H9 (cell line): ENCODE data around the gene LTB4R2. TPM values are rescaled to one million over a fixed set of nuclear protein-coding genes. Genes with fewer than 3 reads are reported as not detected.

Experiments used
- DNase-seq: peaks from one replicate; pipeline ENCODE4 v3.0.0-alpha.2; 2017
- H2AFZ ChIP-seq: one replicate; pipeline ENCODE4 v1.6.1; 2013; ENCODE audit warnings: mild to moderate bottlenecking, low read length, control low read depth, moderate library complexity
- H2AK5ac ChIP-seq: 2 replicates; pipeline ENCODE4 v1.6.1; 2013; ENCODE audit warnings: low read length, control low read depth, mixed read lengths; ENCODE audit not compliant: insufficient read length
- H2BK120ac ChIP-seq: one replicate; pipeline ENCODE4 v1.6.1; 2013; ENCODE audit warnings: low read depth, mild to moderate bottlenecking, low read length, control low read depth, inconsistent platforms; ENCODE audit not compliant: poor library complexity, severe bottlenecking
- H2BK12ac ChIP-seq: 2 replicates; pipeline ENCODE4 v1.6.1; 2013; ENCODE audit warnings: low read length, control low read depth, mixed read lengths, low read depth; ENCODE audit not compliant: insufficient read length
- H2BK15ac ChIP-seq: 2 replicates; pipeline ENCODE4 v1.6.1; 2013; ENCODE audit warnings: low read depth, low read length, control low read depth
- H2BK20ac ChIP-seq: one replicate; pipeline ENCODE4 v1.6.1; 2013; ENCODE audit warnings: low read depth, mild to moderate bottlenecking, low read length, control low read depth, inconsistent platforms; ENCODE audit not compliant: poor library complexity, severe bottlenecking
- H2BK5ac ChIP-seq: 2 replicates; pipeline ENCODE4 v1.6.1; 2013; ENCODE audit warnings: low read length, control low read depth, mixed read lengths; ENCODE audit not compliant: insufficient read length
- H3K14ac ChIP-seq: 2 replicates; pipeline ENCODE4 v1.6.1; 2013; ENCODE audit warnings: low read length, control low read depth; ENCODE audit not compliant: insufficient read depth
- H3K18ac ChIP-seq: 2 replicates; pipeline ENCODE4 v1.6.1; 2013; ENCODE audit warnings: low read depth, mild to moderate bottlenecking, mixed read lengths, low read length, control low read depth; ENCODE audit not compliant: insufficient read length
- H3K23ac ChIP-seq: 2 replicates; pipeline ENCODE4 v1.6.1; 2013; ENCODE audit warnings: low read length, control low read depth, mixed read lengths, low read depth; ENCODE audit not compliant: insufficient read length
- H3K23me2 ChIP-seq: 2 replicates; pipeline ENCODE4 v1.6.1; 2013; ENCODE audit warnings: low read depth, mild to moderate bottlenecking, mixed read lengths, low read length, control low read depth; ENCODE audit not compliant: insufficient read length, poor library complexity, severe bottlenecking
- H3K27ac ChIP-seq: 2 replicates; pipeline ENCODE4 v1.5.1; 2013; ENCODE audit warnings: low read length, control low read depth, mixed read lengths, low read depth; ENCODE audit not compliant: insufficient read length
- H3K27me3 ChIP-seq: 2 replicates; pipeline ENCODE4 v1.6.1; 2013; ENCODE audit warnings: low read length, control low read depth, inconsistent platforms; ENCODE audit not compliant: insufficient read depth
- H3K4ac ChIP-seq: 2 replicates; pipeline ENCODE4 v1.6.1; 2013; ENCODE audit warnings: low read depth, mild to moderate bottlenecking, control low read depth, inconsistent platforms, low read length, moderate library complexity
- H3K4me1 ChIP-seq: 2 replicates; pipeline ENCODE4 v1.6.1; 2013; ENCODE audit warnings: low read length, control low read depth, inconsistent platforms; ENCODE audit not compliant: insufficient read depth
- H3K4me2 ChIP-seq: 2 replicates; pipeline ENCODE4 v1.6.1; 2013; ENCODE audit warnings: low read length, control low read depth, mixed read lengths; ENCODE audit not compliant: insufficient read length, insufficient read depth
- H3K56ac ChIP-seq: 2 replicates; pipeline ENCODE4 v1.6.1; 2013; ENCODE audit warnings: low read depth, mild to moderate bottlenecking, mixed read lengths, low read length, control low read depth; ENCODE audit not compliant: insufficient read length
- H3K79me1 ChIP-seq: 2 replicates; pipeline ENCODE4 v1.6.1; 2013; ENCODE audit warnings: low read depth, mild to moderate bottlenecking, moderate library complexity, low read length, control low read depth, inconsistent platforms; ENCODE audit not compliant: insufficient read depth, poor library complexity, severe bottlenecking
- H3K79me2 ChIP-seq: 2 replicates; pipeline ENCODE4 v1.6.1; 2013; ENCODE audit warnings: low read length, control low read depth, inconsistent platforms; ENCODE audit not compliant: insufficient read depth
- H3K9ac ChIP-seq: 2 replicates; pipeline ENCODE4 v1.6.1; 2013; ENCODE audit warnings: low read length, control low read depth, mixed read lengths; ENCODE audit not compliant: insufficient read length; ENCODE audit errors: extremely low read depth
- H3K9me3 ChIP-seq: one replicate; pipeline ENCODE4 v1.6.1; 2013; ENCODE audit warnings: low read depth, low read length, inconsistent platforms; ENCODE audit not compliant: control insufficient read depth
- H3T11ph ChIP-seq: one replicate; pipeline ENCODE4 v1.6.1; 2013; ENCODE audit warnings: mild to moderate bottlenecking, low read length, control low read depth, inconsistent platforms
- H4K20me1 ChIP-seq: one replicate; pipeline ENCODE4 v1.6.1; 2013; ENCODE audit not compliant: control insufficient read depth, insufficient read length, insufficient read depth
- H4K5ac ChIP-seq: 2 replicates; pipeline ENCODE4 v1.6.1; 2013; ENCODE audit warnings: low read depth, mild to moderate bottlenecking, mixed read lengths, low read length, control low read depth; ENCODE audit not compliant: insufficient read length
- H4K8ac ChIP-seq: replicated peaks from 2 replicates; pipeline ENCODE4 v1.6.1; 2013; ENCODE audit warnings: low read length, control low read depth, mixed read lengths, low read depth; ENCODE audit not compliant: insufficient read length
- H4K91ac ChIP-seq: 2 replicates; pipeline ENCODE4 v1.6.1; 2013; ENCODE audit warnings: low read depth, mild to moderate bottlenecking, moderate library complexity, mixed read lengths, low read length, control low read depth; ENCODE audit not compliant: insufficient read length
- H3K27ac Mint-ChIP-seq, 3 experiments: 2 replicates in 2 of 3; 3 replicates in 1 of 3; pipeline ENCODE4 v1.8.0; 2020 to 2021; ENCODE audit warnings: mixed read lengths in 3 of 3, mild to moderate bottlenecking in 1 of 3, moderate library complexity in 1 of 3
- H3K27me3 Mint-ChIP-seq: 2 replicates; pipeline ENCODE4 v1.8.0; 2021; ENCODE audit warnings: low read depth, mild to moderate bottlenecking, moderate library complexity, mixed read lengths
- H3K36me3 Mint-ChIP-seq, 3 experiments: 2 replicates in 2 of 3; 3 replicates in 1 of 3; pipeline ENCODE4 v1.8.0; 2020 to 2021; ENCODE audit warnings: low read depth in 3 of 3, mixed read lengths in 3 of 3; ENCODE audit not compliant: insufficient read depth in 1 of 3
- H3K4me1 Mint-ChIP-seq, 2 experiments: 2 replicates each; pipeline ENCODE4 v1.8.0; 2020; ENCODE audit warnings: mixed read lengths in 2 of 2
- H3K4me3 Mint-ChIP-seq, 2 experiments: 2 replicates in 1 of 2; 3 replicates in 1 of 2; pipeline ENCODE4 v1.8.0; 2020 to 2021; ENCODE audit warnings: mild to moderate bottlenecking in 2 of 2, mixed read lengths in 2 of 2, moderate library complexity in 1 of 2
- H3K9me3 Mint-ChIP-seq, 2 experiments: 2 replicates in 1 of 2; 3 replicates in 1 of 2; pipeline ENCODE4 v1.8.0; 2020; ENCODE audit warnings: mild to moderate bottlenecking in 2 of 2, mixed read lengths in 2 of 2, moderate library complexity in 1 of 2
- WGBS: extraction: QIAGEN DNeasy Blood & Tissue Kit; methylation state at CpG from one replicate; pipeline ENCODE4 v1.1.7; 2013; ENCODE audit warnings: missing lambda C conversion rate, low lambda C conversion rate, mixed read lengths; ENCODE audit not compliant: insufficient read length; ENCODE audit errors: extremely low coverage; 5-methylcytosine and 5-hydroxymethylcytosine counted together
- total RNA-seq: library from RNA; stranded (reverse); gene quantifications from 2 replicates; pipeline ENCODE4 v1.2.1, GENCODE V29; 2021
- TF ChIP-seq, protein P1 (sequence below): fragments of 200-600 bp; sonication (generic); conservative IDR thresholded peaks from 3 replicates; pipeline ENCODE4 v1.8.0; 2021; ENCODE audit warnings: antibody characterized with exemption, mild to moderate bottlenecking

LTB4R2 gene
- total RNA-seq, 1 experiment from 2014 or later: 13.4 TPM

GRCh38 chr14:24281636-24282035 lies 28.3 kb upstream of the LTB4R2 start:
- Histone ChIP-seq H2AK5ac (no peak overlapping the region), H2BK5ac (no peak overlapping the region), H2BK20ac (no peak overlapping the region), H3K9ac (no peak overlapping the region), H3T11ph (no peak overlapping the region), H3K79me2 (no peaks in the 10 kb centered on the region), H2AFZ (no peak overlapping the region), H2BK120ac (no peak overlapping the region), H4K91ac (no peak overlapping the region), H3K9me3 (no peaks in the 10 kb centered on the region), H2BK12ac (no peak overlapping the region), H3K4me2 (no peak overlapping the region), H3K79me1 (no peaks in the 10 kb centered on the region), H4K8ac (no peak overlapping the region), H3K4ac (no peak overlapping the region), H3K23me2 (no peaks in the 10 kb centered on the region), H3K27ac (no peak overlapping the region), H3K14ac (no peak overlapping the region), H4K5ac (no peak overlapping the region), H3K4me1 (no peaks in the 10 kb centered on the region), H4K20me1 (no peaks in the 10 kb centered on the region), H3K18ac (no peak overlapping the region), H2BK15ac (no peak overlapping the region), H3K56ac (no peak overlapping the region), H3K23ac (no peak overlapping the region), H3K27me3 (no peaks in the 10 kb centered on the region)
- no peaks in the 10 kb centered on the region for H3K9me3 Mint-ChIP-seq
- TF ChIP-seq, protein P1, sequence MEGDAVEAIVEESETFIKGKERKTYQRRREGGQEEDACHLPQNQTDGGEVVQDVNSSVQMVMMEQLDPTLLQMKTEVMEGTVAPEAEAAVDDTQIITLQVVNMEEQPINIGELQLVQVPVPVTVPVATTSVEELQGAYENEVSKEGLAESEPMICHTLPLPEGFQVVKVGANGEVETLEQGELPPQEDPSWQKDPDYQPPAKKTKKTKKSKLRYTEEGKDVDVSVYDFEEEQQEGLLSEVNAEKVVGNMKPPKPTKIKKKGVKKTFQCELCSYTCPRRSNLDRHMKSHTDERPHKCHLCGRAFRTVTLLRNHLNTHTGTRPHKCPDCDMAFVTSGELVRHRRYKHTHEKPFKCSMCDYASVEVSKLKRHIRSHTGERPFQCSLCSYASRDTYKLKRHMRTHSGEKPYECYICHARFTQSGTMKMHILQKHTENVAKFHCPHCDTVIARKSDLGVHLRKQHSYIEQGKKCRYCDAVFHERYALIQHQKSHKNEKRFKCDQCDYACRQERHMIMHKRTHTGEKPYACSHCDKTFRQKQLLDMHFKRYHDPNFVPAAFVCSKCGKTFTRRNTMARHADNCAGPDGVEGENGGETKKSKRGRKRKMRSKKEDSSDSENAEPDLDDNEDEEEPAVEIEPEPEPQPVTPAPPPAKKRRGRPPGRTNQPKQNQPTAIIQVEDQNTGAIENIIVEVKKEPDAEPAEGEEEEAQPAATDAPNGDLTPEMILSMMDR: no peak
- H3K27ac Mint-ChIP-seq: no peak overlapping the region; a peak in 1 of 7 replicates
- H3K4me3 Mint-ChIP-seq: no peak overlapping the region
- DNase-seq: no peak
- H3K4me1 Mint-ChIP-seq: peaks cover 2% of the 10 kb centered on the region in 2 experiments; a peak in 1 of 4 replicates
- WGBS: no CpG with 5 or more reads among the region's 7 CpGs
- H3K36me3 Mint-ChIP-seq: no peaks in the 10 kb centered on the region
- no peaks in the 10 kb centered on the region for H3K27me3 Mint-ChIP-seq
